NOMO-1 (cell line): ENCODE results near the gene CCDC170.
A peak's percentile ranks its signal among the peaks of the same experiment; 100 is the strongest.
"Not testable (repeated sequence)": the region's sequence is repeated elsewhere in the genome, so short reads cannot be mapped to it uniquely, and the experiment has no call there.

Experiments
- DNase-seq, 2 experiments: peaks; one replicate each; lab custom pipeline; 2025; ENCODE audit not compliant: unreplicated experiment in 2 of 2; lab: John Stamatoyannopoulos, UW

The CCDC170 gene

GRCh38 chr6:151493161-151493803 lies 535 bp upstream of the CCDC170 start:
- no peak for DNase-seq

GRCh38 chr6:151494235-151494935 lies 568 bp downstream of the CCDC170 start:
- no peak for DNase-seq

GRCh38 chr6:151494936-151495320 lies 1.1 kb downstream of the CCDC170 start:
- DNase-seq, result no peak

GRCh38 chr6:151495380-151495779 lies 1.6 kb downstream of the CCDC170 start:
- DNase-seq, result no peak

- DNase-seq, result peak in 1 of 2 experiments; percentile 72
These were observed 4.1 kb downstream of the CCDC170 start for GRCh38 chr6:151497905-151498304.

GRCh38 chr6:151498327-151498726 lies 4.5 kb downstream of the CCDC170 start:
- peak; percentile 77 to 92 for DNase-seq

GRCh38 chr6:151499551-151499950 lies 5.7 kb downstream of the CCDC170 start:
- DNase-seq, result peak in 1 of 2 experiments; percentile 20

- no peak for DNase-seq
These were observed 7.8 kb downstream of the CCDC170 start for GRCh38 chr6:151501511-151502136.

- peak in 1 of 2 experiments; percentile 19 for DNase-seq
These were observed 8.7 kb downstream of the CCDC170 start for GRCh38 chr6:151502499-151502898.

GRCh38 chr6:151506761-151507160 lies 12.9 kb downstream of the CCDC170 start:
- DNase-seq, result no peak

- no peak for DNase-seq
These were observed 15.2 kb downstream of the CCDC170 start for GRCh38 chr6:151509048-151509447.

GRCh38 chr6:151512481-151512880 lies 18.7 kb downstream of the CCDC170 start:
- peak in 1 of 2 experiments; percentile 22 for DNase-seq

GRCh38 chr6:151514000-151514730 lies 20.3 kb downstream of the CCDC170 start:
- peak in 1 of 2 experiments; percentile 56 for DNase-seq

GRCh38 chr6:151518992-151519391 lies 25.2 kb downstream of the CCDC170 start:
- DNase-seq, result not testable (repeated sequence)

GRCh38 chr6:151523034-151523433 lies 29.2 kb downstream of the CCDC170 start:
- DNase-seq, result no peak

- DNase-seq, result no peak
These were observed 30.2 kb downstream of the CCDC170 start for GRCh38 chr6:151524059-151524458.

- DNase-seq, result no peak
These were observed 40.8 kb downstream of the CCDC170 start for GRCh38 chr6:151534576-151534975.

GRCh38 chr6:151535476-151536187 lies 41.8 kb downstream of the CCDC170 start:
- no peak for DNase-seq

GRCh38 chr6:151536188-151536479 lies 42.3 kb downstream of the CCDC170 start:
- no peak for DNase-seq

GRCh38 chr6:151537556-151537955 lies 43.7 kb downstream of the CCDC170 start:
- no peak for DNase-seq
